Measurements from ENCODE around the gene CASQ1.

Gene CASQ1

GRCh38 chr1:160169553-160170399, 20.6 kb upstream of the CASQ1 start:
- DNase-seq, result no peak

DNA sequence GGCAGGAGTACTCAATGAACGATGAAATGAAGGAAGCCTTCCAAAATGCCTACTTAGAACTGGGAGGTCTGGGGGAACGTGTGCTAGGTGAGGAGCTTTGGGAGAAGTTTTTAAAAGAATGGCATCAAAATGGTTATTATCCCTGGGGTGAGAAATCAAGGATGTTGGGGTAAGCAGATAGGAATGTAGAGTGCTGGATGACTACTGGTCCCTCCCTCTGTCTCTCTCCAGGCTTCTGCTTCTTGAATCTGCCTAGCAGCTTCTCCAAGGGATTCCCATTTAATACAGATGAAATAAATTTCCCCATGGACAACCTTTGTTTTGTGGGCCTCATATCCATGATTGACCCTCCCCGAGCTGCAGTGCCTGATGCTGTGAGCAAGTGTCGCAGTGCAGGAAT, 19.0 kb upstream of the CASQ1 start:
- DNase-seq, result no peak

DNA sequence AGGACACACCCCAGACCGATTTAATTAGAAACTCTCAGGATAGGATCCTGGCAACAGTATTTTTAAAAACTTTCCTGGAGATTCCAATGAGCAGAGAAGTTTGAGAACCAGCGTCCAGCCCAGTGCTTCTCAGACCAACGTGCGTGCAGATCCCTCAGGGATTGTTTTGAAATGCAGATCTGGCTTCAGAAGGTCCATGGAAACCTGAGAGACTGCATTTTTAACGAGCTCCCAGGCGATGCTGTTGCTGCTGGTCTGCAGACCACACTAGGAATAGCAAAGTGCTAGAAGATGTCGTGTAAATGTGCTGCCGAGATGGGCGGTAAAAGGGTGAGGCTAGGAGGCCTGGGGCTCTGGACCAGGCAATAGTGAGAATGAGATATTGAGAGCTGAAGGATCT, 18.4 kb upstream of the CASQ1 start:
- no peak for DNase-seq

GRCh38 chr1:160177231-160177630, 13.1 kb upstream of the CASQ1 start:
- DNase-seq, result no peak

GRCh38 chr1:160177667-160178066, 12.7 kb upstream of the CASQ1 start:
- no peak for DNase-seq

- no peak for DNase-seq
Observed at GRCh38 chr1:160178731-160179130, 11.6 kb upstream of the CASQ1 start.

DNA sequence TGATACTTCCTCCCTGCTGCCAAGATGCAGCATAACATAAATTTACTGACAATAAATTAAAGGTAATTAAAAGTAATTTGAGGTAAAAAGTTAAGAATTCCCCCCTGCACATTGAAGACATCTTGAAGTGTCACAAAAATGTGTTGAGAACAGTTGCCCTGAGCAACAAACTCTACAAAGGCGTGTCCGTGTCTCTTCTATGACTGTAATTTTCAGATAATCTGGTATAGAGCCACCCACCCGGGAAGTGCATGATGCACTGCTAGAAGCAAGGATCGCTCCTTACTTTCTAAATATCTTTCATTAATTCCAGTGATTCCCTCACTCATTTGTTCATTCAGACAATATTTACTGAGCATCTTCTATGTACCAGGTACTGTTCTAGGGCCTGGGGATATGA, 11.0 kb upstream of the CASQ1 start:
- DNase-seq, result no peak

GRCh38 chr1:160186246-160186645, 4.1 kb upstream of the CASQ1 start:
- DNase-seq, result no peak

GRCh38 chr1:160186729-160187128, 3.6 kb upstream of the CASQ1 start:
- DNase-seq, result no peak

DNA sequence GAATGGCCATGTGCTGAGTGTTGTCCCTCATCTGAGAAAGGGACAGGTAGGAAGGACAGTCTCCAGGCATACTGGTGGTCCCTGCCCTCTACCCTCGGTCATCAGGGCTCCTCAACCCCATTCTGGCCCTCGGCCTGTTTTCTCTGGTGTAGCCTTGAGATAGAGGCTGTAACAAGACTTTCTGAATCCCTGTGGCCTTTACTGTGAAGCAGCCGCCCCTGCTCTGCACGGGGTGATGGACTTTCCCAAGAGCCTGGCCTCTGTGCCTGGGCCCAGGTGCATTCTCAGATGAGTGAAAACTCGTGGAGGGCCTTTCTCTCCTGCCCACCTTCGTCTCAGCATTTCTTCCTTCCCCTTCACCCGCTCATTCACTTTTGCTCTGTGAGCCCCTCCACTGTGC, 3.0 kb upstream of the CASQ1 start:
- DNase-seq, result no peak

- no peak for DNase-seq
Observed at GRCh38 chr1:160188341-160188740, 2.0 kb upstream of the CASQ1 start.

DNA sequence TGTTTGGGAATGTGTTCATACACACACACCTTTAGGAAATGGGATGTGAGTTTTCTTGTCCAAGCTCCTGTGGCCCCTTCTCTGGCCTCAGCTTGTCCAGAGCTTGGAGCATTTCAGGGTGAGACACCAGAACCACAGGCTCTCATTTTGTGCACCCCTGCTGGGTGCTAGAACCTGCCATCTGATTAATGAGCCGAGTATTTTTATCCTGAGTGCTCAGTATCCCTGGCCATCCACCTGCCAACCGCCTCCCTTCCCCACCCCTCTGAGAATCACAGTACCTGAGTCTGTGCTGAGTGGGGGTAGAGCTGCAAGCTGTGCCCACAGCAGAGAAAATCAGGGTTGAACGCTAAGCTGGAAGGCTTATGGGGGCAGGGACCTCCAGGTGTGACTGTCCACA, 1.4 kb downstream of the CASQ1 start:
- DNase-seq, result no peak

DNA sequence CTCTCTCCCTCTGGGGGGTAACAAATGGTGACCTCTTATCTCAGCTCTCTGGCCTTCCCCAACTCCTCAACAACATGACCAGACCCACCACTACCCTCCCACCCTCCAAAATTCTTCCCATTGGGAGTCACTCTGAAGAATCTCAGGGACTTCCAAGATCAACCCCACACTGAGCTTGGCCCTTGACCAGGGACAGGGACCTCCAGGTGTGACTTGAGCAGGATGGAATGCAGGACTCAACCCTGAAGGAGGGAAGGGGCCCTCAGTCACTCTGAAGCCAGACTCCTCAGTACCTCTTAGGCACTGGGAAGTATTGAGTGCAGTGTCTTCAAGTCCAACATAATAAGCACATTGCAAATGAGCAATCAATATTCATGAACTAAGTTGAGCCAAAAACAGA, 1.9 kb downstream of the CASQ1 start:
- no peak for DNase-seq

DNA sequence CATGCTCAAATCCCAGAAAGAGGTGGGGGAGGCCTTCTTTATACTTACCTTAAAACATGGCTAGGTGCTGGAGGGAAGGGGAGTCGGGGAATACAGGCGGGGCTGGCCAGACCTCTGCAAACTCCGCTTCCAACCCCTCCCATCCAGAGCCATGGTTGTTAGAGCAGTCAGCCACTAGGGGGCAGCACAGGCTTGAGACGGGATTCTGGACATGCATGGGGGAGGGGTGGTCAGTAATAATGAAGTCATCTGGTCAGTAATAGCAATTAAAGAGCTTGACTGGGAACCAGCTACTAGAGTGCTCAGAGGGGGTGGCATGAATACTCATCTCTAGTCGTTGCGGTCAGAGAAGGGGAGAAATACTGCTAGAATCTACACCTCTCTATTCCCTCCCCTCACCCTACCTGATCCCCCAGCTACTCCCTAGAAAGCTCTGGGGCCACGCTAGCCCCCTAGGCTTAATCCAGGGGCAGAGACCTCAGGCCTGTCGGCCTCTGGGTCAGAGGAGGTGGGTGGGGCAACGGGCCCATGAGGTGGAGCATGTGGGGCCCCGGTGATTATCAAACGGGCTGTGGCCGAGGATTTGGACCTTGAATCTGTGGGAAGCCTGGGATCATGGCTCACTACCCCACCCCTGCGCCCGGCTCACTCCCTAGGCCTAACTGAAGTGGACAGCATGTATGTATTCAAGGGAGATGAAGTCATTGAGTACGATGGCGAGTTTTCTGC, 2.9 kb downstream of the CASQ1 start:
- DNase-seq, result peak; percentile 61

GRCh38 chr1:160193832-160194736, 3.7 kb downstream of the CASQ1 start:
- DNase-seq, result no peak

DNA sequence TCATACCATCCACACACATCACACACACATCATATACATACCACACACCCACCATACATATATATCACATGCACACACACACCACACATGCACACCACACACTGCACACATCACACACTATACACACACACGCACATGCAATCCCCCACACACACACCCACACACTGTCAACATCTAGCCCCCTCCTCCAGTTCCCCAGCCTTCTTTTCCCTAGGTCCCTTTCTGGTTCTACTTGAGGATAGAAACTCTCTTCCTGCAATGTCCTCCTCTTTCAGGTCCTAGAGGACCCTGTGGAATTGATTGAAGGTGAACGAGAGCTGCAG, 4.3 kb downstream of the CASQ1 start:
- DNase-seq, result no peak

- DNase-seq, result no peak
Observed at GRCh38 chr1:160196143-160196542, 5.8 kb downstream of the CASQ1 start.

- DNase-seq, result no peak
Observed at GRCh38 chr1:160197231-160197630, 6.9 kb downstream of the CASQ1 start.

DNA sequence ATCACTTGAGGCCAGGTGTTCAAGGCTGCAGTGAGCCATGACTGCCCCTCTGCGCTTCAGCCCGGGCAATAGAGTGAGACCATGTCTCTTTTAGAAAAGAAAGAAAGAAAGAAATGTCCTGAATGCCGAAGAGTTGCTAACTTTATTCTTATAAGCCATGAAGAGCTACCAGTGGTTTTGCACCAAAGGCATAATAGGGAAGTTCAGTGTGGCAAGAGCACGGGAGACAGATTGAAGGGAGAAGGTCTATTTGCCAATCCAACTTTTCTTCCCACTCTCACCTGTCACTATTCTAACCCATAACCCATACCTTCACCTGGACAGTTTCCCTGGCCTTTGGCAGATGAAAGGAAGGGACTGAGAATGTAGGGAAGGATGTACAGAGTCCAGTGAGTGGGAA, 10.4 kb downstream of the CASQ1 start:
- DNase-seq, result no peak

GRCh38 chr1:160204526-160205241, 14.3 kb downstream of the CASQ1 start:
- DNase-seq, result no peak

- DNase-seq, result no peak
Observed at GRCh38 chr1:160205242-160206035, 15.1 kb downstream of the CASQ1 start, which contains the start of gene PEA15. PEA15 (plus strand) TSS chr1:160205384; CDS start chr1:160211545, 6,161 bp downstream.

- no peak for DNase-seq
Observed at GRCh38 chr1:160206036-160206389, 15.6 kb downstream of the CASQ1 start.

Data from NCI-H446 treated with DMSO at 0.1 percent for 48 hours (cell line).